A673 (cell line): ENCODE data around the gene OR9A2.

Source experiments
- CTCF ChIP-seq: fragments of 300-800, 200-600 bp; sonication (generic); conservative IDR thresholded peaks from 2 replicates; pipeline ENCODE4 v1.5.1; 2017; ENCODE audit warnings: low read depth, mild to moderate bottlenecking, antibody characterized with exemption, low read length, moderate library complexity, mixed read lengths
- EZH2 ChIP-seq: fragments of 200-600 bp; sonication (generic); IDR thresholded peaks from 2 replicates; pipeline ENCODE4 v1.6.1; 2017; ENCODE audit warnings: borderline replicate concordance, low read depth, mild to moderate bottlenecking, mixed read lengths, antibody characterized with exemption, low read length; ENCODE audit not compliant: poor library complexity, severe bottlenecking

GRCh38 chr7:143005632-143006260 lies 21.2 kb downstream of the OR9A2 start:
- no peak for TF ChIP-seq CTCF
- TF ChIP-seq EZH2, result no peak
